ENCODE measurements around the gene PRLR. TPM values are rescaled to one million over a fixed set of nuclear protein-coding genes. Genes with fewer than 3 reads are reported as not detected.

The PRLR gene
- total RNA-seq, 1 donor from 2014 or later: not detected

- H3K27ac Mint-ChIP-seq: no peak overlapping the region
- H3K27me3 Mint-ChIP-seq (ENCODE audit: low read depth): peaks cover 20% of the 10 kb centered on the region
- no peak overlapping the region for H3K4me3 Mint-ChIP-seq (ENCODE audit: low read depth)
- intact Hi-C loops (cut with micrococcal nuclease): no loop called here
- no peak for DNase-seq (ENCODE audit: low spot score)
- H3K4me1 Mint-ChIP-seq (ENCODE audit: low read depth): no peaks in the 10 kb centered on the region
- H3K36me3 Mint-ChIP-seq (ENCODE audit: low read depth): no peaks in the 10 kb centered on the region
- H3K9me3 Mint-ChIP-seq: no peaks in the 10 kb centered on the region
These were observed 169.0 kb downstream of the PRLR start for GRCh38 chr5:35061211-35061770.

DNA sequence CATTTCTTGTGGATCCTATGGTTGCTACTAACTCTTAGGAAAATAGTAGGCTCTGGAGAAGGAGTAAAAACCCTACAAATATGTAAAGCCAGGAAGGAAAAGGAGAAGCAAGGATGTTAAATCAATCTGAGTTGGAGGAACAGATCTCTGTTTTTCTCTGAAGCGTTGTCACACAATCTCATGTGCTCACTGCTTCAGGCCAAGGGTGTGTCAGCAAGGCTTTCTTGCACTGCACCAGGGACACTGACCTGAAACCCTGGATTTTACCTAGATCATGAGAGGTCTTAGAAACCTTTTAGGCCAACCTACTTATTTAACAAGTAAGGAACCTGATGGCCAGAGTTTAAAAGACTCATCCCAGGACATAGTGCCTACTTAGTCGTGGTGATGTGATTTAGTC lies 170.1 kb downstream of the PRLR start:
- intact Hi-C loops (cut with micrococcal nuclease): no loop called here
- H3K27me3 Mint-ChIP-seq (ENCODE audit: low read depth): peaks cover 23% of the 10 kb centered on the region
- H3K27ac Mint-ChIP-seq: no peak overlapping the region
- H3K4me3 Mint-ChIP-seq (ENCODE audit: low read depth): no peak overlapping the region
- H3K4me1 Mint-ChIP-seq (ENCODE audit: low read depth): no peaks in the 10 kb centered on the region
- no peaks in the 10 kb centered on the region for H3K9me3 Mint-ChIP-seq
- DNase-seq (ENCODE audit: low spot score): no peak
- H3K36me3 Mint-ChIP-seq (ENCODE audit: low read depth): no peaks in the 10 kb centered on the region

- H3K4me3 Mint-ChIP-seq (ENCODE audit: low read depth): no peak overlapping the region
- H3K36me3 Mint-ChIP-seq (ENCODE audit: low read depth): no peaks in the 10 kb centered on the region
- peaks cover 21% of the 10 kb centered on the region for H3K27me3 Mint-ChIP-seq (ENCODE audit: low read depth)
- H3K9me3 Mint-ChIP-seq: no peaks in the 10 kb centered on the region
- no peaks in the 10 kb centered on the region for H3K4me1 Mint-ChIP-seq (ENCODE audit: low read depth)
- no peak overlapping the region for H3K27ac Mint-ChIP-seq
- DNase-seq (ENCODE audit: low spot score): no peak
- intact Hi-C loops (cut with micrococcal nuclease): no loop called here
These were observed 171.0 kb downstream of the PRLR start for GRCh38 chr5:35059251-35059650.

DNA sequence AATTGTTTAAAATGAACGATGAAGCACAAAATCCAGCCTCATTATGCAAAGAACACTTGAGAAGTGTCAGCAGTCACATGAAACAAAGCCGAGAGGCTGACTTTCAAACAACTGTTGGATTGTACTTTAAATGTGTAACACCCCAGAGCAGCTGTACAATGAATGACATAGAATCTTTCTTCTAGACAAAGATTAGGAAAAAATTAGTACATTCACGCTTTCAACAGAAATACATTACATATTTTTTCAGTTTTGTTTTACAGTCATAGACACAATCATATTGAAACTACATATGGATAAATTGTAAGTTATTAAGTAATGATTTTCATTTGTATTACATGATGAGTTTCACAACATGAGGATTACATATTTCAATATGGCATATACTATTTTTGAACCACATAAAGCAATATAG lies 171.9 kb downstream of the PRLR start:
- no peaks in the 10 kb centered on the region for H3K9me3 Mint-ChIP-seq
- intact Hi-C loops (cut with micrococcal nuclease): no loop called here
- no peaks in the 10 kb centered on the region for H3K4me1 Mint-ChIP-seq (ENCODE audit: low read depth)
- no peak for DNase-seq (ENCODE audit: low spot score)
- no peak overlapping the region for H3K4me3 Mint-ChIP-seq (ENCODE audit: low read depth)
- H3K27ac Mint-ChIP-seq: no peak overlapping the region
- H3K36me3 Mint-ChIP-seq (ENCODE audit: low read depth): no peaks in the 10 kb centered on the region
- H3K27me3 Mint-ChIP-seq (ENCODE audit: low read depth): peaks cover 19% of the 10 kb centered on the region

GRCh38 chr5:35056686-35057085 lies 173.6 kb downstream of the PRLR start:
- H3K27me3 Mint-ChIP-seq (ENCODE audit: low read depth): peaks cover 17% of the 10 kb centered on the region
- no peaks in the 10 kb centered on the region for H3K36me3 Mint-ChIP-seq (ENCODE audit: low read depth)
- DNase-seq (ENCODE audit: low spot score): no peak
- intact Hi-C loops (cut with micrococcal nuclease): no loop called here
- H3K4me3 Mint-ChIP-seq (ENCODE audit: low read depth): no peak overlapping the region
- H3K27ac Mint-ChIP-seq: no peak overlapping the region
- H3K4me1 Mint-ChIP-seq (ENCODE audit: low read depth): no peaks in the 10 kb centered on the region
- H3K9me3 Mint-ChIP-seq: no peaks in the 10 kb centered on the region

DNA sequence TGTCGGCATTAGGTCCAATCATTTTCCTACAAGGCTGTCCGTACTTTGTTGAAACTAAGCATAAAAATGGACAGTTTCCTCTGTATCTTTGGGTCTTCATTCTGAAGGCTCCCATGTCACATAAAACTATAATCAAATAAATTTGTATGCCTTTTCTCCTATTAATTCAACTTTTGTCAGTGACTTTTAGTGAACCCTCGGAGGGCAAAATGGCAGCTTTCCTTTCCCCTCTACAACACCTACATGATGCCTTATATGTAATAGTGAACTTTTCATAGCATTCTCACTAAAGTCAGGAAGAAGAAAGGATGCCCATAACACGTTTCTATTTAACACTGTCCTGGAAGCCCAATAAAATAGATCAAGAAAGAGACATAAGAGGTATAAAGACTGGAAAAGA lies 177.4 kb downstream of the PRLR start:
- peaks cover 13% of the 10 kb centered on the region for H3K27me3 Mint-ChIP-seq (ENCODE audit: low read depth)
- intact Hi-C loops (cut with micrococcal nuclease): loop anchor here (5.0 kb wide), 1 partner anchor 406 kb away; no protein-coding TSS in a partner anchor
- H3K36me3 Mint-ChIP-seq (ENCODE audit: low read depth): no peaks in the 10 kb centered on the region
- no peak overlapping the region for H3K27ac Mint-ChIP-seq
- no peaks in the 10 kb centered on the region for H3K9me3 Mint-ChIP-seq
- H3K4me1 Mint-ChIP-seq (ENCODE audit: low read depth): no peaks in the 10 kb centered on the region
- DNase-seq (ENCODE audit: low spot score): no peak
- no peak overlapping the region for H3K4me3 Mint-ChIP-seq (ENCODE audit: low read depth)

DNA sequence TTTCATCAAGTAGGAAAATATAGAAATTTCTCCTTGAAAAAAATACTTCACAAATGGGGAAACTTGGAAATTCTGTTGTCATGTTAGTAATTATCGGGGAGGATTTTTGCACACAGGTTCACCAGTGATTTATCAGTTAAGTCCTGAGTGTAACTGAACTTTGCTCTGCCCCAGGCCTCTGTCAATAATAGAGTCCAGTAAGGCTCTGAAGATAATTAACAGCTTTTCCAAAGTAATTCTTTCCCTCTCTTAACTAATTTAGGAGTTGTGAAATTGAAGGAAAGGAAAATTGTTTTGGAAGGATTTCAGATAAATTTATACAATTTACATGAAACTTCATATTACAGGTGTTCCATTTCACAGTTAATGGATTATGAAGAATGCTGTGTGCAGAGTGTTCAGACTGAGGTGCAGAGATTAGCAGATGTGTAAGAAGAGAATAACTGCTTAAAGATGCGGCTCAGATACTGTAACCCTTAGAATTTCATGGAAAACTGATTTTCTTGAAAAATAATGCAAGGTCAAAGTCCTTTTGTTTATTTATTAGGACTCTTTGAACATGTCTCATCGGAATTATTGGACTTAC lies 179.7 kb downstream of the PRLR start:
- DNase-seq (ENCODE audit: low spot score): no peak
- Mint-ChIP-seq H3K27ac (no peak overlapping the region), H3K27me3 (ENCODE audit: low read depth) (peaks cover 6% of the 10 kb centered on the region), H3K36me3 (ENCODE audit: low read depth) (no peaks in the 10 kb centered on the region), H3K4me3 (ENCODE audit: low read depth) (no peak overlapping the region), H3K4me1 (ENCODE audit: low read depth) (no peaks in the 10 kb centered on the region), H3K9me3 (no peaks in the 10 kb centered on the region)
- intact Hi-C loops (cut with micrococcal nuclease): loop anchor here (5.0 kb wide), 1 partner anchor 403 kb away; no protein-coding TSS in a partner anchor

DNA sequence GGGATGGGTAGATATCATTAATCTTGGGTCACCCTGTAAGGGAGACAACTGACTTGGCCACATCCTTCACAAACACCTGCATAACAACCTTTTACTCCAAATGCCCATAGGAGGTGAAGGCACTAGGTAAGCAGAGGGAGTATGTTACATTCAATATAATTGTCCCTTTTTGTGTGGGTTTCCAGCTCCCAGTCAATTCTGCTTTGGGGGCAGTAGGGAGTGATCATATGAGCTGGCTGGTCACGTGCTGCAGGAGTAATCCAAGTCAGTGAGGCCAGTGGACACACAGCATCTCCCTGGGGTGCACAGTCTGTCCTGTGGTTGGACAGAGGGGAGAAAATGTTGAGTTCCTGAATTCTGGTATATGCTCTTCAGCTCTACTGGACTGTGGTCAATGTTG lies 181.4 kb downstream of the PRLR start:
- intact Hi-C loops (cut with micrococcal nuclease): no loop called here

GRCh38 chr5:35047785-35048404 lies 182.4 kb downstream of the PRLR start, which contains the start of gene AGXT2:
TSS of gene AGXT2 (minus strand) at chr5:35047949. CDS start at chr5:35047892, 57 bp downstream.
- Mint-ChIP-seq H3K27me3 (ENCODE audit: low read depth) (peaks cover 5% of the 10 kb centered on the region), H3K4me1 (ENCODE audit: low read depth) (no peaks in the 10 kb centered on the region), H3K27ac (no peak within 1 kb of the TSS), H3K9me3 (no peaks in the 10 kb centered on the region), H3K4me3 (ENCODE audit: low read depth) (no peak within 1 kb of the TSS), H3K36me3 (ENCODE audit: low read depth) (no peaks in the 10 kb centered on the region)
- intact Hi-C loops (cut with micrococcal nuclease): no loop called here
- DNase-seq (ENCODE audit: low spot score): no peak

More for the DNA sequence above, 181.4 kb downstream of the PRLR start:
- no peaks in the 10 kb centered on the region for H3K36me3 Mint-ChIP-seq (ENCODE audit: low read depth)
- no peak overlapping the region for H3K27ac Mint-ChIP-seq
- DNase-seq (ENCODE audit: low spot score): no peak
- no peaks in the 10 kb centered on the region for H3K4me1 Mint-ChIP-seq (ENCODE audit: low read depth)
- H3K27me3 Mint-ChIP-seq (ENCODE audit: low read depth): peaks cover 5% of the 10 kb centered on the region
- H3K4me3 Mint-ChIP-seq (ENCODE audit: low read depth): no peak overlapping the region
- H3K9me3 Mint-ChIP-seq: no peaks in the 10 kb centered on the region

DNA sequence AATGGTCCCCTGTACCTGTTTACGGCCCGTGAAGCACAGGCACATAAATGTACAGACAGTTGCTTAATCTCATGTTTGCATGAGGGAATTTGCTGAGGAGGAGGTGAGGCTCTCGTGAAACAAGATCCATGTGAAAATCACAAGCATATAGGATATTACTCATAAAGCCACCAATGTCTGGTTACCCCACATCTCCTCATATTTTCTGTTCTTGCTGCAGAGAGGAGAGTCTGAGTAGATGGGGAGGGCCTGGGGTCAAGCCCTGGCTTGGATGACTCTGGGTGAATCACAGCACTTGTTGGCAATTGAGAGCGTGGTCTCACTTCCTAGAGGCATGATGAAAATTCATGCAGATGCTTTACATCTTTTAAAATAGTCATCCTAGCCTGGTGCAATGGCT lies 183.5 kb downstream of the PRLR start:
- Mint-ChIP-seq H3K27ac (no peak overlapping the region), H3K27me3 (ENCODE audit: low read depth) (peaks cover 8% of the 10 kb centered on the region), H3K4me1 (ENCODE audit: low read depth) (no peaks in the 10 kb centered on the region), H3K9me3 (no peaks in the 10 kb centered on the region), H3K36me3 (ENCODE audit: low read depth) (no peaks in the 10 kb centered on the region), H3K4me3 (ENCODE audit: low read depth) (no peak overlapping the region)
- intact Hi-C loops (cut with micrococcal nuclease): no loop called here
- DNase-seq (ENCODE audit: low spot score): no peak

DNA sequence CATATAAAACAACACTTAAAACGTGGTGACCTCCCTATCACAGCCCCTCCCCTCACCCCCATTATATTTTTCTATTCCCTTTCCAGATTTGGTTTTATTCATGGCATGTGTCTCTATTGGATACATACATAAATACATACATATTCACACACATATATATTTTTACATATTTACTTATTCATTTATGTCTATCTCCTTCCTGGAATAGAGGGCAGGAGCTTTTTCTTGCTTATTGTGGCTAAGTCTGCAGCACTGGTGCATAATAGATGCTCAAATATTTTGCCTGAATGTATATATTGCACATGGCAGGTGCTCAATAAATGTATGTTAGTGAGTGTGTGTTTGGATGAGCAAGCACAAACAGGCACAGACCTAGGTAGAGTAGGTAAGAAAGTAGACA lies 185.0 kb downstream of the PRLR start:
- Mint-ChIP-seq H3K4me3 (ENCODE audit: low read depth) (no peak overlapping the region), H3K9me3 (no peaks in the 10 kb centered on the region), H3K27ac (no peak overlapping the region), H3K36me3 (ENCODE audit: low read depth) (no peaks in the 10 kb centered on the region), H3K27me3 (ENCODE audit: low read depth) (peaks cover 10% of the 10 kb centered on the region), H3K4me1 (ENCODE audit: low read depth) (no peaks in the 10 kb centered on the region)
- intact Hi-C loops (cut with micrococcal nuclease): no loop called here
- DNase-seq (ENCODE audit: low spot score): no peak

DNA sequence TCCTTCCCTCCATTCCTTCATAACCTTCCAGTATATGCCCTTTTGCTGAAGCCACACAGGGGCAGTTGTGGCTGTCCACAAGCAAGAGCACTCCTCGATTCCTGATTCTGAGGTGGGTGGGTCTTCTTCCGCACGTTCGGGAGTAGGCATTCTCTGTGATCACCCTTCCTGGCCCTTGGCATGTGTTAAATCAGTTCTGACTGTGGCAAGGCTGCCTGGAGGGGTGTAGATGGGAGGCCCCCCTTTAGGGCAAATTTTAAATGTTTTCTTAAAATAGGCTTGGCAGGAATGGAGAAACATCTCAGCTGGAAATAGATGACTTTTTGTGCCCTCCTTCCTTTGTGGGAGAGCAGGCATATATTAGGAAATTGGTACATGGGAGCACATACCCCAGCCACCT lies 185.6 kb downstream of the PRLR start:
- Mint-ChIP-seq H3K4me3 (ENCODE audit: low read depth) (no peak overlapping the region), H3K27me3 (ENCODE audit: low read depth) (peaks cover 10% of the 10 kb centered on the region), H3K4me1 (ENCODE audit: low read depth) (no peaks in the 10 kb centered on the region), H3K27ac (no peak overlapping the region), H3K9me3 (no peaks in the 10 kb centered on the region), H3K36me3 (ENCODE audit: low read depth) (no peaks in the 10 kb centered on the region)
- intact Hi-C loops (cut with micrococcal nuclease): no loop called here
- DNase-seq (ENCODE audit: low spot score): no peak

- no peak for DNase-seq (ENCODE audit: low spot score)
- H3K27ac Mint-ChIP-seq: no peak overlapping the region
- no peaks in the 10 kb centered on the region for H3K4me1 Mint-ChIP-seq (ENCODE audit: low read depth)
- no peak overlapping the region for H3K4me3 Mint-ChIP-seq (ENCODE audit: low read depth)
- peaks cover 8% of the 10 kb centered on the region for H3K27me3 Mint-ChIP-seq (ENCODE audit: low read depth)
- no peaks in the 10 kb centered on the region for H3K36me3 Mint-ChIP-seq (ENCODE audit: low read depth)
- intact Hi-C loops (cut with micrococcal nuclease): no loop called here
- no peaks in the 10 kb centered on the region for H3K9me3 Mint-ChIP-seq
These were observed 187.5 kb downstream of the PRLR start for GRCh38 chr5:35042781-35043180.

Data from activated T-helper 2 cell treated with anti-CD3 and anti-CD28 coated beads, Interferon-gamma antibody, Interleukin-2, Interleukin-4, amounts not matched to agents 10 μg/mL and 5 μg/mL and 100 μg/mL, durations not matched to agents 14 hours and 24 hours and 36 hours (primary cell).